HG02798 (cell line): ENCODE results near the gene USP35.

Experiments
- ATAC-seq: cut with Tn5 transposase; IDR thresholded peaks from one replicate; pipeline ENCODE4 v1.9.1; 2021; ENCODE audit warnings: mild to moderate bottlenecking; ENCODE audit not compliant: unreplicated experiment, poor library complexity

The USP35 gene

GRCh38 chr11:78259777-78260487 lies 71.2 kb downstream of the USP35 start:
- no peak for ATAC-seq

GRCh38 chr11:78261367-78261766 lies 72.6 kb downstream of the USP35 start:
- ATAC-seq: no peak

- ATAC-seq: no peak
Observed at GRCh38 chr11:78261828-78262227, 73.1 kb downstream of the USP35 start.

GRCh38 chr11:78262238-78262637 lies 73.5 kb downstream of the USP35 start:
- ATAC-seq: no peak

GRCh38 chr11:78262691-78263090 lies 74.0 kb downstream of the USP35 start:
- no peak for ATAC-seq
